Cardiac ventricle fibroblast (primary cell): Measurements from ENCODE around the gene GCGR. TPM values are rescaled to one million over a fixed set of nuclear protein-coding genes. Genes with fewer than 3 reads are reported as not detected.

Experiments
- total RNA-seq: library from RNA; depleted of rRNA; stranded (reverse); fragments of >200 nt; gene quantifications from 2 replicates; pipeline ENCODE4 v1.2.3, GENCODE V29; 2015

GCGR gene
- total RNA-seq = not detected in 2 replicates

GRCh38 chr17:81803728-81804558 lies at the start of gene GCGR:
Gene GCGR, plus strand, starts transcription at chr17:81804150. Its CDS starts 4,869 bp downstream, at chr17:81809019.

GRCh38 chr17:81833160-81833920 lies 29.4 kb downstream of the GCGR start, which contains the start of gene MCRIP1:
Gene MCRIP1, minus strand, starts transcription at chr17:81833291. Its CDS starts 8,785 bp downstream, at chr17:81824506.

GRCh38 chr17:81834831-81835267 lies 30.9 kb downstream of the GCGR start, which contains the start of gene PPP1R27:
Gene PPP1R27, minus strand, starts transcription at chr17:81835050. Its CDS starts 97 bp downstream, at chr17:81834953.

GRCh38 chr17:81859906-81860755 lies 56.2 kb downstream of the GCGR start, which contains the start of gene P4HB:
Gene P4HB, minus strand, starts transcription at chr17:81860535. Its CDS starts 64 bp downstream, at chr17:81860471.

Other genes starting within 250 kb of the GCGR start
- 33.5 and 42.5 TPM in 2 replicates for gene NPLOC4, start 167.0 kb upstream of the GCGR start, total RNA-seq
- 0.75 and 1.1 TPM in 2 replicates for gene TSPAN10, start 167.0 kb upstream of the GCGR start, total RNA-seq
- gene PDE6G, start 147.6 kb upstream of the GCGR start, total RNA-seq = 0.98 TPM in 1 of 2 replicates, not detected in the other
- gene OXLD1, start 137.5 kb upstream of the GCGR start, total RNA-seq = 33.4 and 34.4 TPM in 2 replicates
- gene CCDC137, start 137.4 kb upstream of the GCGR start, total RNA-seq = 6.7 and 7.5 TPM in 2 replicates
- gene ARL16, start 120.4 kb upstream of the GCGR start, total RNA-seq = 23.2 and 26.5 TPM in 2 replicates
- 62.0 and 64.1 TPM in 2 replicates for gene HGS, start 120.1 kb upstream of the GCGR start, total RNA-seq
- 52.2 and 52.5 TPM in 2 replicates for gene MRPL12, start 100.8 kb upstream of the GCGR start, total RNA-seq
- 4.2 and 5.9 TPM in 2 replicates for gene SLC25A10, start 91.9 kb upstream of the GCGR start, total RNA-seq
- 82.7 and 89.0 TPM in 2 replicates for gene MCRIP1, start 29.1 kb downstream of the GCGR start, total RNA-seq
- not detected in 2 replicates for gene PPP1R27, start 30.9 kb downstream of the GCGR start, total RNA-seq
- gene P4HB, start 56.4 kb downstream of the GCGR start, total RNA-seq = 2,196 and 3,205 TPM in 2 replicates
- 156 and 187 TPM in 2 replicates for gene ARHGDIA, start 67.2 kb downstream of the GCGR start, total RNA-seq
- 50.2 and 68.7 TPM in 2 replicates for gene ALYREF, start 87.4 kb downstream of the GCGR start, total RNA-seq
- 130 and 178 TPM in 2 replicates for gene ANAPC11, start 87.6 kb downstream of the GCGR start, total RNA-seq
- gene NPB, start 98.1 kb downstream of the GCGR start, total RNA-seq = 0.62 and 1.8 TPM in 2 replicates
- gene PCYT2, start 107.2 kb downstream of the GCGR start, total RNA-seq = 25.5 and 40.9 TPM in 2 replicates
- 7.7 and 8.5 TPM in 2 replicates for gene SIRT7, start 114.0 kb downstream of the GCGR start, total RNA-seq
- 15.5 and 17.4 TPM in 2 replicates for gene MAFG, start 123.6 kb downstream of the GCGR start, total RNA-seq
- 64.2 and 76.1 TPM in 2 replicates for gene PYCR1, start 133.2 kb downstream of the GCGR start, total RNA-seq
- not detected in 2 replicates for gene MYADML2, start 143.1 kb downstream of the GCGR start, total RNA-seq
- 0.68 TPM in 1 of 2 replicates, not detected in the other for gene NOTUM, start 157.0 kb downstream of the GCGR start, total RNA-seq
- 13.0 and 17.5 TPM in 2 replicates for gene ASPSCR1, start 173.5 kb downstream of the GCGR start, total RNA-seq
- 36.2 and 42.7 TPM in 2 replicates for gene CENPX, start 218.7 kb downstream of the GCGR start, total RNA-seq
- 11.6 and 13.3 TPM in 2 replicates for gene LRRC45, start 219.2 kb downstream of the GCGR start, total RNA-seq
- gene RAC3, start 227.5 kb downstream of the GCGR start, total RNA-seq = 16.2 and 19.9 TPM in 2 replicates
- 70.6 and 80.2 TPM in 2 replicates for gene DCXR, start 233.5 kb downstream of the GCGR start, total RNA-seq
- gene RFNG, start 247.7 kb downstream of the GCGR start, total RNA-seq = 31.4 and 39.7 TPM in 2 replicates
- gene GPS1, start 247.7 kb downstream of the GCGR start, total RNA-seq = 72.1 and 78.6 TPM in 2 replicates